HepG2 (cell line): ENCODE data around the gene KRT82.

Experiments used
- CEBPB ChIP-seq: IDR thresholded peaks from 2 replicates; pipeline ENCODE4 v1.6.1; 2011; ENCODE audit warnings: low read depth, low read length, improper control_type of control experiment, borderline replicate concordance
- CTCF ChIP-seq: sonication (generic); formaldehyde crosslinking; IDR thresholded peaks from 2 replicates; pipeline ENCODE4 v1.5.0; 2020; ENCODE audit warnings: mild to moderate bottlenecking, missing genetic modification reagents, moderate library complexity
- ISL2 ChIP-seq: sonication (generic); formaldehyde crosslinking; IDR thresholded peaks from 2 replicates; pipeline ENCODE4 v1.5.0; 2020; ENCODE audit warnings: missing genetic modification reagents
- MED13 ChIP-seq: sonication (generic); formaldehyde crosslinking; IDR thresholded peaks from 2 replicates; pipeline ENCODE4 v1.5.0; 2020; ENCODE audit warnings: missing genetic modification reagents
- MEF2D ChIP-seq: sonication (generic); formaldehyde crosslinking; IDR thresholded peaks from 2 replicates; pipeline ENCODE4 v1.5.1; 2020; ENCODE audit warnings: mild to moderate bottlenecking, missing genetic modification reagents
- RFX5 ChIP-seq: IDR thresholded peaks from 2 replicates; pipeline ENCODE4 v1.6.1; 2011; ENCODE audit warnings: low read depth, low read length, improper control_type of control experiment
- THRA ChIP-seq: sonication (generic); formaldehyde crosslinking; IDR thresholded peaks from 2 replicates; pipeline ENCODE4 v1.4.0; 2020; ENCODE audit warnings: missing genetic modification reagents, borderline replicate concordance
- TP53 ChIP-seq: sonication (generic); formaldehyde crosslinking; conservative IDR thresholded peaks from 2 replicates; pipeline ENCODE4 v1.4.0; 2020; ENCODE audit warnings: missing genetic modification reagents
- YY1 ChIP-seq: IDR thresholded peaks from 2 replicates; pipeline ENCODE4 v1.6.1; 2011; ENCODE audit warnings: low read length, low read depth, moderate library complexity, mild to moderate bottlenecking; ENCODE audit not compliant: insufficient read depth, insufficient replicate concordance
- ZBTB8A ChIP-seq: sonication (generic); formaldehyde crosslinking; IDR thresholded peaks from 2 replicates; pipeline ENCODE4 v1.4.0; 2020; ENCODE audit warnings: mild to moderate bottlenecking, low read depth, missing genetic modification reagents, borderline replicate concordance
- ZNF281 ChIP-seq: sonication (generic); formaldehyde crosslinking; IDR thresholded peaks from 2 replicates; pipeline ENCODE4 v1.4.0; 2020; ENCODE audit warnings: missing genetic modification reagents, borderline replicate concordance
- ZNF549 ChIP-seq: sonication (generic); formaldehyde crosslinking; IDR thresholded peaks from 2 replicates; pipeline ENCODE4 v1.5.0; 2020; ENCODE audit warnings: missing genetic modification reagents
- ZNF598 ChIP-seq: sonication (generic); formaldehyde crosslinking; IDR thresholded peaks from 2 replicates; pipeline ENCODE4 v1.5.1; 2020; ENCODE audit warnings: mild to moderate bottlenecking, missing genetic modification reagents, borderline replicate concordance

- no peak for TF ChIP-seq CEBPB
- TF ChIP-seq TP53 (CRISPR knock-in tag): no peak
- no peak for TF ChIP-seq ZNF549 (CRISPR knock-in tag)
- no peak for TF ChIP-seq ISL2 (CRISPR knock-in tag)
- TF ChIP-seq YY1: no peak
- peak; percentile 68 for TF ChIP-seq CTCF (CRISPR knock-in tag)
- no peak for TF ChIP-seq RFX5
- no peak for TF ChIP-seq MEF2D (CRISPR knock-in tag)
- no peak for TF ChIP-seq THRA (CRISPR knock-in tag)
- TF ChIP-seq ZNF281 (CRISPR knock-in tag): no peak
- no peak for TF ChIP-seq MED13
- no peak for TF ChIP-seq ZNF598 (CRISPR knock-in tag)
- TF ChIP-seq ZBTB8A (CRISPR knock-in tag): no peak
Measured at GRCh38 chr12:52390739-52391617, 15.2 kb downstream of the KRT82 start.
